Endothelial cell of umbilical vein (primary cell): ENCODE data around the gene CNBD2. TPM values are rescaled to one million over a fixed set of nuclear protein-coding genes. Genes with fewer than 3 reads are reported as not detected.

ENCODE experiments used
- BruUV-seq: library from RNA; stranded (reverse); fragments of 400-500 nt; replicated peaks from 2 replicates; lab custom pipeline; 2021; lab: Mats Ljungman, UMichigan
- CTCF ChIA-PET: fragments of 300-600, 350-600 bp; sonication (Branson Sonifier 250); formaldehyde crosslinking; loops from one replicate; lab custom pipeline; 2021; ENCODE audit warnings: antibody characterized with exemption, inconsistent platforms; lab: Charles Lee
- POLR2A ChIA-PET: fragments of 300-600, 350-600 bp; sonication (Branson Sonifier 250); formaldehyde crosslinking; loops from one replicate; lab custom pipeline; 2021; ENCODE audit warnings: antibody characterized with exemption, inconsistent platforms; lab: Charles Lee
- DNase-seq: peaks from one replicate; pipeline ENCODE4 v3.0.0-alpha.2; 2011; ENCODE audit warnings: low read depth, low spot score
- FAIRE-seq: peaks from 2 replicates; lab custom pipeline; 2011; peaks lifted over from hg19 to GRCh38; lab: Jason Lieb, UNC
- H2AFZ ChIP-seq: 2 replicates; pipeline ENCODE4 v1.6.0; 2012; ENCODE audit warnings: low read depth, low read length, control low read depth, inconsistent platforms
- H3K27ac ChIP-seq: 2 replicates; pipeline ENCODE4 v1.5.1; 2011; ENCODE audit warnings: low read depth, mild to moderate bottlenecking, control low read depth, low read length, moderate library complexity; ENCODE audit not compliant: insufficient read depth
- H3K27me3 ChIP-seq, 2 experiments: 2 replicates each; pipeline versions ENCODE4 v1.6.0 to v1.6.1; 2011; ENCODE audit warnings: low read length in 2 of 2, mixed read lengths in 1 of 2; ENCODE audit not compliant: control insufficient read depth in 2 of 2, insufficient read depth in 2 of 2
- H3K36me3 ChIP-seq, 2 experiments: 2 replicates in 1 of 2; 3 replicates in 1 of 2; pipeline ENCODE4 v1.5.1; 2011; ENCODE audit warnings: low read length in 2 of 2, mild to moderate bottlenecking in 1 of 2, moderate library complexity in 1 of 2; ENCODE audit not compliant: control insufficient read depth in 2 of 2, insufficient read depth in 2 of 2; ENCODE audit errors: extremely low read depth in 1 of 2
- H3K4me1 ChIP-seq: 3 replicates; pipeline ENCODE4 v1.5.1; 2011; ENCODE audit warnings: mild to moderate bottlenecking, low read length; ENCODE audit not compliant: control insufficient read depth, insufficient read depth; ENCODE audit errors: extremely low read depth
- H3K4me2 ChIP-seq: 2 replicates; pipeline ENCODE4 v1.6.1; 2011; ENCODE audit warnings: low read length, control low read depth, mixed read lengths; ENCODE audit not compliant: insufficient read depth
- H3K4me3 ChIP-seq, 3 experiments: fragments of 200-600 bp in 1 of 3; sonication (generic), shearing (Covaris generic) in 1 of 3; replicated peaks in 1 of 3; 2 replicates each; pipeline ENCODE4 v1.5.1; 2011 to 2016; ENCODE audit warnings: control low read depth in 3 of 3, low read length in 3 of 3, mild to moderate bottlenecking in 2 of 3, inconsistent platforms in 1 of 3, low read depth in 1 of 3, moderate library complexity in 1 of 3; ENCODE audit not compliant: insufficient read depth in 1 of 3
- H3K79me2 ChIP-seq: 2 replicates; pipeline ENCODE4 v1.6.0; 2012; ENCODE audit warnings: low read length, inconsistent platforms; ENCODE audit not compliant: control insufficient read depth, insufficient read depth
- H3K9ac ChIP-seq: replicated peaks from 2 replicates; pipeline ENCODE3; 2011; ENCODE audit warnings: low read length, control low read depth; ENCODE audit not compliant: insufficient read depth; ENCODE audit errors: extremely low read depth
- H3K9me1 ChIP-seq: replicated peaks from 3 replicates; pipeline ENCODE4 v1.6.0; 2011; ENCODE audit warnings: mild to moderate bottlenecking, low read length; ENCODE audit not compliant: control insufficient read depth, insufficient read depth; ENCODE audit errors: extremely low read depth
- H3K9me3 ChIP-seq: replicated peaks from 2 replicates; pipeline ENCODE4 v1.5.1; 2012; ENCODE audit warnings: low read length, inconsistent platforms; ENCODE audit not compliant: control insufficient read depth, insufficient read depth
- H4K20me1 ChIP-seq: replicated peaks from 2 replicates; pipeline ENCODE3; 2011; ENCODE audit warnings: mild to moderate bottlenecking, low read length; ENCODE audit not compliant: control insufficient read depth, insufficient read depth; ENCODE audit errors: extremely low read depth
- EZH2 ChIP-seq: IDR thresholded peaks from 2 replicates; pipeline ENCODE4 v1.6.1; 2012; ENCODE audit warnings: borderline replicate concordance, low read depth, mild to moderate bottlenecking, moderate library complexity, low read length, inconsistent platforms; ENCODE audit not compliant: severe bottlenecking
- FOS ChIP-seq: IDR thresholded peaks from 2 replicates; pipeline ENCODE4 v1.6.1; 2011; ENCODE audit warnings: mild to moderate bottlenecking, low read length, moderate library complexity, borderline replicate concordance; ENCODE audit not compliant: insufficient read depth
- GATA2 ChIP-seq: IDR thresholded peaks from 2 replicates; pipeline ENCODE4 v1.7.0; 2011; ENCODE audit warnings: low read depth, mild to moderate bottlenecking, moderate library complexity, mixed read lengths, low read length; ENCODE audit not compliant: insufficient read length, insufficient read depth
- JUN ChIP-seq: IDR thresholded peaks from 2 replicates; pipeline ENCODE4 v1.6.1; 2011; ENCODE audit warnings: borderline replicate concordance, low read depth; ENCODE audit not compliant: insufficient read length, insufficient read depth
- MYC ChIP-seq: IDR thresholded peaks from one replicate; pipeline ENCODE4 v1.6.1; 2011; ENCODE audit warnings: mild to moderate bottlenecking, low read depth, low read length
- POLR2A ChIP-seq: IDR thresholded peaks from 2 replicates; pipeline ENCODE4 v1.6.1; 2012; ENCODE audit warnings: low read depth, mild to moderate bottlenecking, control low read depth, low read length
- POLR2AphosphoS5 ChIP-seq: IDR thresholded peaks from 2 replicates; pipeline ENCODE4 v1.6.1; 2012; ENCODE audit warnings: low read depth, mild to moderate bottlenecking, control low read depth, low read length, moderate library complexity; ENCODE audit not compliant: insufficient read depth
- dilution Hi-C: fragments of 300-500 bp; cut with MboI; formaldehyde crosslinking; loops from one replicate; pipeline ENCODE4 v1.15.0; 2019; ENCODE audit warnings: low sequenced_read_pairs; ENCODE audit not compliant: extremely low pct_ligation_motif_present
- intact Hi-C: fragments of 100-400 bp; cut with micrococcal nuclease; formaldehyde crosslinking; loops from one replicate; pipeline ENCODE4 v1.10.0; 2022
- polyA plus RNA-seq, 4 experiments: library from polyadenylated mRNA; depleted of rRNA in 3 of 4; stranded (reverse) in 3 of 4; unstranded in 1 of 4; fragments of >200 nt; gene quantifications; 2 replicates each; pipeline versions ENCODE4 v1.2.1 to v1.2.3, GENCODE V29; 2011 to 2012; ENCODE audit warnings: missing spikeins in 1 of 4
- total RNA-seq: library from RNA; stranded (reverse); gene quantifications from 2 replicates; pipeline ENCODE4 v1.2.3, GENCODE V29; 2021
- TF ChIP-seq, protein P1 (sequence below): IDR thresholded peaks from 2 replicates; pipeline ENCODE4 v1.6.1; 2011; ENCODE audit not compliant: insufficient read depth, insufficient read length
- TF ChIP-seq, protein P2 (sequence below), 2 donors: IDR thresholded peaks; 1 replicate in 1 of 2; 2 replicates in 1 of 2; pipeline ENCODE4 v1.5.1; 2011; ENCODE audit warnings: low read length in 2 of 2, mild to moderate bottlenecking in 2 of 2, moderate library complexity in 2 of 2, control low read depth in 1 of 2, inconsistent platforms in 1 of 2, low read depth in 1 of 2; ENCODE audit not compliant: insufficient read depth in 1 of 2; ENCODE audit errors: extremely low read depth in 1 of 2

The CNBD2 gene
- total and polyA plus RNA-seq, 2 donors (not counting 3 experiments of a cell fraction or from before 2014, with no cell fraction given): 4.9 to 7.5 TPM

DNA sequence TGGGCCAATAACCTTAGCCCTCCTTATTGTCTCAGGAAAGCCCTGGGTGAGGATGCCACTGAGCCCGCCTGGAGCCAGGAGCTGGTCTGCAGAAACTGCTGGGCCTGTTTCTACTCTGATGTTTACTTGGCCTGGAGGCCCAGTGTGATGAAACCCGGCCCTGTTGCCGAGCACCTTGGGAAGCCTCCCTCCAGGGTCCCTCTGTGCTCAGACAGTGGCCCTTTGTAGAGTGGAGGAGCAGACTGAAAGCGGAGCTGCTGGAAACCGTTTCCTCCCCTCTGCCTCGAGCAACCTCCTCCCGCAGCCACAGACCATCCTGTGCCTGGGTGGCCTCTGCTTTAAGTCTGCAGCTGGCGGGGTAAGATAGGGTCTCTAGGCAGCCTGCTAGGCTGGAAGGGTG lies 102.1 kb downstream of the CNBD2 start:
- no peak overlapping the region for H2AFZ ChIP-seq
- H3K4me3 ChIP-seq: no peak overlapping the region
- H4K20me1 ChIP-seq: no peaks in the 10 kb centered on the region
- FAIRE-seq (no peak), DNase-seq (no peak)
- POLR2A ChIA-PET: no interaction called here
- BruUV-seq: no TSS peak
- H3K4me1 ChIP-seq: no peaks in the 10 kb centered on the region
- TF ChIP-seq FOS (no peak), POLR2A (no peak), MYC (no peak), POLR2AphosphoS5 (no peak), EZH2 (no peak), GATA2 (no peak), JUN (no peak)
- TF ChIP-seq, protein P1, sequence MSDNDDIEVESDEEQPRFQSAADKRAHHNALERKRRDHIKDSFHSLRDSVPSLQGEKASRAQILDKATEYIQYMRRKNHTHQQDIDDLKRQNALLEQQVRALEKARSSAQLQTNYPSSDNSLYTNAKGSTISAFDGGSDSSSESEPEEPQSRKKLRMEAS: no peak
- TF ChIP-seq, protein P2, sequence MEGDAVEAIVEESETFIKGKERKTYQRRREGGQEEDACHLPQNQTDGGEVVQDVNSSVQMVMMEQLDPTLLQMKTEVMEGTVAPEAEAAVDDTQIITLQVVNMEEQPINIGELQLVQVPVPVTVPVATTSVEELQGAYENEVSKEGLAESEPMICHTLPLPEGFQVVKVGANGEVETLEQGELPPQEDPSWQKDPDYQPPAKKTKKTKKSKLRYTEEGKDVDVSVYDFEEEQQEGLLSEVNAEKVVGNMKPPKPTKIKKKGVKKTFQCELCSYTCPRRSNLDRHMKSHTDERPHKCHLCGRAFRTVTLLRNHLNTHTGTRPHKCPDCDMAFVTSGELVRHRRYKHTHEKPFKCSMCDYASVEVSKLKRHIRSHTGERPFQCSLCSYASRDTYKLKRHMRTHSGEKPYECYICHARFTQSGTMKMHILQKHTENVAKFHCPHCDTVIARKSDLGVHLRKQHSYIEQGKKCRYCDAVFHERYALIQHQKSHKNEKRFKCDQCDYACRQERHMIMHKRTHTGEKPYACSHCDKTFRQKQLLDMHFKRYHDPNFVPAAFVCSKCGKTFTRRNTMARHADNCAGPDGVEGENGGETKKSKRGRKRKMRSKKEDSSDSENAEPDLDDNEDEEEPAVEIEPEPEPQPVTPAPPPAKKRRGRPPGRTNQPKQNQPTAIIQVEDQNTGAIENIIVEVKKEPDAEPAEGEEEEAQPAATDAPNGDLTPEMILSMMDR (IDR thresholded peaks at IDR 0.05; ENCODE audit: extremely low read depth in 1 of 2, insufficient read depth in 1 of 2, low read depth in 1 of 2, low read length in 2 of 2): no peak
- no peaks in the 10 kb centered on the region for H3K36me3 ChIP-seq
- no peak overlapping the region for H3K9ac ChIP-seq
- H3K4me2 ChIP-seq: no peak overlapping the region
- H3K9me3 ChIP-seq: no peaks in the 10 kb centered on the region
- CTCF ChIA-PET: interaction anchor here (0.8 to 1.7 kb wide), 6 partner anchors 15 to 132 kb away, joined by 3 to 5 read pairs (median 4); no protein-coding TSS in a partner anchor
- no peaks in the 10 kb centered on the region for H3K9me1 ChIP-seq
- no peak overlapping the region for H3K27ac ChIP-seq
- intact Hi-C loops (no loop called here), dilution Hi-C loops (no loop called here)
- peaks cover 0 to 6% of the 10 kb centered on the region in 2 experiments for H3K27me3 ChIP-seq
- no peaks in the 10 kb centered on the region for H3K79me2 ChIP-seq
